NB4 (cell line): ENCODE data around the gene BORCS6.
A peak's percentile ranks its signal among the peaks of the same experiment; 100 is the strongest.

Experiments used
- DNase-seq: peaks from one replicate; pipeline ENCODE4 v3.0.0; 2010; ENCODE audit warnings: low read depth
- H3K4me3 ChIP-seq: one replicate; pipeline ENCODE4 v1.5.1; 2011; ENCODE audit warnings: mild to moderate bottlenecking, low read depth, low read length, moderate library complexity
- MYC ChIP-seq: IDR thresholded peaks from 2 replicates; pipeline ENCODE4 v1.6.1; 2011; ENCODE audit warnings: low read depth, low read length
- POLR2A ChIP-seq: IDR thresholded peaks from 2 replicates; pipeline ENCODE4 v1.6.1; 2011; ENCODE audit warnings: mild to moderate bottlenecking; ENCODE audit not compliant: insufficient read length; ENCODE audit errors: extremely low read depth
- TF ChIP-seq, protein P1 (sequence below): IDR thresholded peaks from 2 replicates; pipeline ENCODE4 v1.6.1; 2011; ENCODE audit warnings: low read depth, low read length
- TF ChIP-seq, protein P2 (sequence below): IDR thresholded peaks from one replicate; pipeline ENCODE4 v1.5.1; 2012; ENCODE audit warnings: low read depth, low read length

The BORCS6 gene

DNA sequence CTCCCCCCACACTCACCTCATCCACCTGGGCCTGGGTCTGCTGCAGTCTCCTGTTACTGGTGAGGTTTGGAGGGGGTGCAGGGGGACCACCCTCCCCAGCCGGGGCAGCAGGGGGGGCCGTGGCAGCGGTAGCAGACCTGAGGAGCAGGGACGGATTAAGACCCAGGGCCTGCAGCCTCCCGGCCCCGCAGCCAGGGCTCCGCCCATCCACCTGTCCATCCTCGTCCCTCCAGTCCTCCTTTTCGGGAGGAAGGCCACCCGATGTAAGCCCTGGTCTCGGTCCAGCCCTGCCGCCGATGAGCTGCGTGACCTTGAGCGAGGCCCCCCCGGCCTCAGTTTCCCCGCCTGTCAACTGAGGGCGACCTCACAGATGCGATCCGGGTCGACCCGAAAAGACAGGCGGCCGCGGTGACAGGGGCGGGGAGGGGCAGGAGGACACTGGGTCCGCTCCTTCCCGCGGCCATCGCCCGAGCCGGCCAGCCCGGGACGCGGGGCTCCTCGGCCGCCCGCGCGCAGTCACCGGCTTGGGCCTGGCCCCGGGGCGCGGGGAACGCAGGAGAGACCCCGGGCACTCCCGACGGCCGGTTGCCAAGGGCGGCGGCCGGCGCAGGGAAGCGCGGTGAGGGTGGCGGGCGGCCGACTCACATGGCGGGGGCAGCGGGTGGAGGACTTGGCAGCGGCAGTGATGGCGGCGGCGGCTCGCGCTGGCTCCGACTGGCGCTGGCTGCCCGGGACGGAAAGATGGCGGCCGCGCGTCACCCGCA is 27.6 kb downstream of the BORCS6 start, which contains the start of gene VAMP2:
Gene VAMP2 (minus strand): TSS at position 716 of the 764 bp plus-strand sequence. CDS start 69 bp downstream, at position 647.
- TF ChIP-seq, protein P1, sequence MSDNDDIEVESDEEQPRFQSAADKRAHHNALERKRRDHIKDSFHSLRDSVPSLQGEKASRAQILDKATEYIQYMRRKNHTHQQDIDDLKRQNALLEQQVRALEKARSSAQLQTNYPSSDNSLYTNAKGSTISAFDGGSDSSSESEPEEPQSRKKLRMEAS, result no peak
- TF ChIP-seq MYC (no peak), POLR2A (peak; percentile 47)
- TF ChIP-seq, protein P2, sequence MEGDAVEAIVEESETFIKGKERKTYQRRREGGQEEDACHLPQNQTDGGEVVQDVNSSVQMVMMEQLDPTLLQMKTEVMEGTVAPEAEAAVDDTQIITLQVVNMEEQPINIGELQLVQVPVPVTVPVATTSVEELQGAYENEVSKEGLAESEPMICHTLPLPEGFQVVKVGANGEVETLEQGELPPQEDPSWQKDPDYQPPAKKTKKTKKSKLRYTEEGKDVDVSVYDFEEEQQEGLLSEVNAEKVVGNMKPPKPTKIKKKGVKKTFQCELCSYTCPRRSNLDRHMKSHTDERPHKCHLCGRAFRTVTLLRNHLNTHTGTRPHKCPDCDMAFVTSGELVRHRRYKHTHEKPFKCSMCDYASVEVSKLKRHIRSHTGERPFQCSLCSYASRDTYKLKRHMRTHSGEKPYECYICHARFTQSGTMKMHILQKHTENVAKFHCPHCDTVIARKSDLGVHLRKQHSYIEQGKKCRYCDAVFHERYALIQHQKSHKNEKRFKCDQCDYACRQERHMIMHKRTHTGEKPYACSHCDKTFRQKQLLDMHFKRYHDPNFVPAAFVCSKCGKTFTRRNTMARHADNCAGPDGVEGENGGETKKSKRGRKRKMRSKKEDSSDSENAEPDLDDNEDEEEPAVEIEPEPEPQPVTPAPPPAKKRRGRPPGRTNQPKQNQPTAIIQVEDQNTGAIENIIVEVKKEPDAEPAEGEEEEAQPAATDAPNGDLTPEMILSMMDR, result no peak
- peak; percentile 63 for DNase-seq
- H3K4me3 ChIP-seq, result peak within 1 kb of the TSS; percentile 71

DNA sequence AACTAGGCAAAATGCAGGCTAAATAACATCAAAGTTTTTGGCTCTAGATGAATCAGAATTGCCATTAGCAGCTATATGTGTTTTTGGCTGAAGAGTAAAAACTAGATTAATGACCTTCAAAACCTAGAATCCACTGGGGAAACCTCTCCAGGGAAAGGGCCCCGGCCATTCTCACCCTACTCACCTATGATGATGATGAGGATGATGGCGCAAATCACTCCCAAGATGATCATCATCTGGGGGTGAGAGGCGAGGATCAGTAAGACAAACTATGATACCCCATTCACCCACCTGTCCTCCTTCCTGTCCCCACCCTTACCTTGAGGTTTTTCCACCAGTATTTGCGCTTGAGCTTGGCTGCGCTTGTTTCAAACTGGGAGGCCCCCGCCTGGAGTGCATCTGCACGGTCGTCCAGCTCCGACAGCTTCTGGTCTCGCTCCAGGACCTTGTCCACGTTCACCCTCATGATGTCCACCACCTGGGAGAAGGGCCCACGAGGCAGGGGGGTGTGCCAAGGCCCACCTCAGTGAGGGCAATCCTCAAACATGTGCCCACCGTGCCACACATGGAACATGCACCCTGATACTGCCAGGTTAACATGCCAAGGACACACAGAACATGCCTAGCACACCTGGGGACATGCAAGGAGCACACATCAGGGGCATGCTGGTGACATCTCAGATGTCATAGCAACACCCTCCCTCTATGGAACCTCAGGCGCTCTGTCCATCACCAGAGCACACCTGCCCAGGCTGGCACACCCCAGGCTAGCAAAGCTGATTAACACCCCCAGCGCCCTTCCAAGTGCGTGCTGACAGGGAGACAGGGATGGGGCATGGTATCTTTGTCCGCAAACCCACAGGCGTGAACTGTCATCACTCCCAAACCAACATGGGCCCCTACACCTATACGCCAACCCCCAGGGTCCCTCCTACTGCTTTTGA is 28.4 kb downstream of the BORCS6 start:
- DNase-seq, result no peak
- TF ChIP-seq, protein P2, result no peak
- TF ChIP-seq, protein P1, result no peak
- TF ChIP-seq MYC (no peak), POLR2A (no peak)
- peak overlapping the region; percentile 71 for H3K4me3 ChIP-seq

DNA sequence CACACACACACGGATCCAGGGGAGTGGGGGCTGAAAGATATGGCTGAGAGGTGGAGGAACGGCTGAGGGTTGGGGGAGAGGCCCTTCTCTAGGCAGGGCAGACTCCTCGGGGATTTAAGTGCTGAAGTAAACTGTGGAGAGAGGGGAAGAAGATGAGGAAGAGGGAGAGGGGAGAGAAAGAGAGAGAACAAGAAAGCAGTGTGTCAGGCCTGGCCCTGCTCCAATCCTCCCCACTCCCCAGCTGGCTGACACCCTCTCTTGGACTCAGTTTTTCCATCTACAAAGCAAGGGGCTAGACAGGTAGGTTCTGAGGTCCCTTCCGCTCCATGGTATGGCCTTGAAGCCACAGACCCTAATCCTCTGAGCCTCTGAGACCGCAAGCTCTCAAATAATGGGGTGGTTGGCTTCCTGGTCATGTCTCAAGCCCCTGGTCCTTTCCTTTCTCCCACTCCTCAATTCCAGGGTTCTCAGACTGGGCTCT is 29.2 kb downstream of the BORCS6 start:
- no peak overlapping the region for H3K4me3 ChIP-seq
- no peak for DNase-seq
- TF ChIP-seq, protein P2, result no peak
- TF ChIP-seq MYC, result no peak
- TF ChIP-seq POLR2A, result no peak
- TF ChIP-seq, protein P1, result no peak

DNA sequence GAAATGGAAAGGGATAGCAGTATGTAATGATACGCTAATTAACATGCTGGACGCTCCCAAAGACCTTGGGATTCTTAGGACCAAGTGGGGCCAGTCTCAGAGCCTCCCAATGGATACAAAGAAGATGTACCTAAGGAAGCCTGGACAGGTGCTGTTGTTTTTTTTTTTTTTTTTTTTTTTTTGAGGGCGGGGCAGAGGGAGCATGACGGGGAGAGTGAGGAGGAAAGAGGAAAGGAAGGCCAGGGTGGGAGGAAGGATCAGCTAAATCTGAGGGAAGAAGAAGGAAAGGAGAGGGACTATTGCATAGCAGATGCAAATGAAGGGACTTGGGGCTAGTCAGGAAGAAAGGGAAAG is 29.8 kb downstream of the BORCS6 start:
- H3K4me3 ChIP-seq, result no peak overlapping the region
- TF ChIP-seq MYC (no peak), POLR2A (no peak)
- TF ChIP-seq, protein P2, result no peak
- TF ChIP-seq, protein P1, result no peak

DNA sequence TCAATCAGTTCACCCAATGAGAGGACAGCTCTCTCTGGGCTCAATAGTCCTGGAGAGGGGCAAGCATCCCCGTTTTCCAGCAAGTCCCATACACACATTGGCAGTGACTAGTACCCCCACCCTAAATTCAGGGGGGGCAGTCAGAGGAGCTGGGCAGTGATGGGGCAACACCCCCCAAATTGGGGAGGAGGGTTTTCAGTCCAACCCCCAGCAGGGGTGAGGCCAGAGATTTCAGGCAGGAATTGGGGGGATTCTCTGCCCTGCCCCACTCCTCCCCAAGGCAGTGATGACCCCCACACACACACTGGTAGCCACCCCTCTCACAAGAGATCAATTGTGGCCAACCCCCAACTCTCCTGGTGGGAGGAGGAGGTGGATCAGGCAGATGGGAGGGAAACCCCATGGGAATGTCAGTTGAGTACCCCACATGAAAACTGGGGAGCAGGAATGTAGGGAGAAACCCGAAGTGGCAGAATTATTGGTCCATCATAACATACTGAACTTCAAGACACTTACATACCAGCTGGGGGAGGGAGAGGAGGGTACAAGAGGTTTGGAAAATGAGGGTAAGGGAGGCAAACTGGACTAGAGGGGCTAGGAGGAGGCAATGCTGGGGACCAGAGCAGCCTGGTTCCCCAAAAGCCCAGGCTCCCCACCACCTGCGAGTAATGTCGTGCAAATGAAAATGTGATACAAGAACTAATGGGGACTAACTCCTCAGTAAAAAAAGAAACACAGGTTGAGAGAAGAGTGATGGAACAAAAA is 30.3 kb downstream of the BORCS6 start:
- TF ChIP-seq, protein P2, result no peak
- TF ChIP-seq, protein P1, result no peak
- TF ChIP-seq POLR2A (no peak), MYC (no peak)
- no peak overlapping the region for H3K4me3 ChIP-seq
- no peak for DNase-seq

More for the DNA sequence above, 29.8 kb downstream of the BORCS6 start:
- DNase-seq, result no peak
